Neural cell (in vitro differentiated cells): ENCODE data around the gene ADPRHL1.

Experiments
- CTCF ChIP-seq: fragments of 450-650 bp; IDR thresholded peaks from 2 replicates; pipeline ENCODE4 v1.5.1; 2014; ENCODE audit warnings: antibody characterized with exemption, mild to moderate bottlenecking, moderate library complexity; ENCODE audit not compliant: poor library complexity, severe bottlenecking
- EP300 ChIP-seq: fragments of 450-650 bp; conservative IDR thresholded peaks from 2 replicates; pipeline ENCODE4 v1.6.1; 2014; ENCODE audit warnings: antibody characterized with exemption, mild to moderate bottlenecking, moderate library complexity; ENCODE audit not compliant: poor library complexity, severe bottlenecking
- EZH2 ChIP-seq: fragments of 200-600, 300-800 bp; shearing (Covaris generic), sonication (generic); IDR thresholded peaks from 2 replicates; pipeline ENCODE4 v1.6.1; 2014; ENCODE audit warnings: antibody characterized with exemption, low read length, borderline replicate concordance, mild to moderate bottlenecking; ENCODE audit not compliant: insufficient read depth, poor library complexity, severe bottlenecking
- POLR2AphosphoS5 ChIP-seq: IDR thresholded peaks from 2 replicates; pipeline ENCODE4 v1.6.1; 2012
- RAD21 ChIP-seq: fragments of 450-650 bp; conservative IDR thresholded peaks from 2 replicates; pipeline ENCODE4 v1.6.1; 2014; ENCODE audit warnings: antibody characterized with exemption, mild to moderate bottlenecking, moderate library complexity
- REST ChIP-seq: IDR thresholded peaks from 2 replicates; pipeline ENCODE4 v1.6.1; 2012; ENCODE audit warnings: borderline replicate concordance
- SMC3 ChIP-seq: fragments of 450-650 bp; conservative IDR thresholded peaks from 2 replicates; pipeline ENCODE4 v1.6.1; 2014; ENCODE audit warnings: antibody characterized with exemption, mild to moderate bottlenecking, moderate library complexity; ENCODE audit not compliant: poor library complexity
- TAF1 ChIP-seq: IDR thresholded peaks from 2 replicates; pipeline ENCODE4 v1.6.1; 2012; ENCODE audit warnings: low read depth

GRCh38 chr13:113475911-113476310, 22.6 kb upstream of the ADPRHL1 start:
- TF ChIP-seq REST = no peak
- no peak for TF ChIP-seq CTCF
- no peak for TF ChIP-seq EZH2
- no peak for TF ChIP-seq EP300
- TF ChIP-seq SMC3 = no peak
- TF ChIP-seq POLR2AphosphoS5 = no peak
- TF ChIP-seq RAD21 = no peak
- no peak for TF ChIP-seq TAF1
